HUES64 (cell line): Measurements from ENCODE around the gene TXNRD1.
A peak's percentile ranks its signal among the peaks of the same experiment; 100 is the strongest.
"Not testable (repeated sequence)": the region's sequence is repeated elsewhere in the genome, so short reads cannot be mapped to it uniquely, and the experiment has no call there.

ENCODE experiments used
- H3K27ac ChIP-seq: 2 replicates; pipeline ENCODE4 v1.7.0; 2013; ENCODE audit warnings: low read depth, low read length, inconsistent platforms
- H3K27me3 ChIP-seq: 2 replicates; pipeline ENCODE4 v1.6.1; 2013; ENCODE audit warnings: mild to moderate bottlenecking, low read length; ENCODE audit not compliant: insufficient read depth
- H3K36me3 ChIP-seq: 2 replicates; pipeline ENCODE4 v1.6.1; 2013; ENCODE audit warnings: mild to moderate bottlenecking, low read length; ENCODE audit not compliant: insufficient read depth
- H3K4me1 ChIP-seq: 2 replicates; pipeline ENCODE4 v1.6.1; 2013; ENCODE audit warnings: mild to moderate bottlenecking, low read length, moderate library complexity; ENCODE audit not compliant: insufficient read depth
- H3K4me3 ChIP-seq: 2 replicates; pipeline ENCODE4 v1.5.1; 2013; ENCODE audit warnings: mild to moderate bottlenecking, low read length, moderate library complexity
- H3K9ac ChIP-seq: 2 replicates; pipeline ENCODE4 v1.6.1; 2013; ENCODE audit warnings: mild to moderate bottlenecking, low read depth, low read length
- H3K9me3 ChIP-seq: 2 replicates; pipeline ENCODE4 v1.6.1; 2013; ENCODE audit warnings: low read depth, low read length; ENCODE audit not compliant: insufficient read depth
- WGBS: fragments of 150-250, 120-280 bp; methylation state at CpG from one replicate; pipeline ENCODE4 v1.1.7; 2013; ENCODE audit warnings: missing lambda C conversion rate; 5-methylcytosine and 5-hydroxymethylcytosine counted together

TXNRD1 gene

DNA sequence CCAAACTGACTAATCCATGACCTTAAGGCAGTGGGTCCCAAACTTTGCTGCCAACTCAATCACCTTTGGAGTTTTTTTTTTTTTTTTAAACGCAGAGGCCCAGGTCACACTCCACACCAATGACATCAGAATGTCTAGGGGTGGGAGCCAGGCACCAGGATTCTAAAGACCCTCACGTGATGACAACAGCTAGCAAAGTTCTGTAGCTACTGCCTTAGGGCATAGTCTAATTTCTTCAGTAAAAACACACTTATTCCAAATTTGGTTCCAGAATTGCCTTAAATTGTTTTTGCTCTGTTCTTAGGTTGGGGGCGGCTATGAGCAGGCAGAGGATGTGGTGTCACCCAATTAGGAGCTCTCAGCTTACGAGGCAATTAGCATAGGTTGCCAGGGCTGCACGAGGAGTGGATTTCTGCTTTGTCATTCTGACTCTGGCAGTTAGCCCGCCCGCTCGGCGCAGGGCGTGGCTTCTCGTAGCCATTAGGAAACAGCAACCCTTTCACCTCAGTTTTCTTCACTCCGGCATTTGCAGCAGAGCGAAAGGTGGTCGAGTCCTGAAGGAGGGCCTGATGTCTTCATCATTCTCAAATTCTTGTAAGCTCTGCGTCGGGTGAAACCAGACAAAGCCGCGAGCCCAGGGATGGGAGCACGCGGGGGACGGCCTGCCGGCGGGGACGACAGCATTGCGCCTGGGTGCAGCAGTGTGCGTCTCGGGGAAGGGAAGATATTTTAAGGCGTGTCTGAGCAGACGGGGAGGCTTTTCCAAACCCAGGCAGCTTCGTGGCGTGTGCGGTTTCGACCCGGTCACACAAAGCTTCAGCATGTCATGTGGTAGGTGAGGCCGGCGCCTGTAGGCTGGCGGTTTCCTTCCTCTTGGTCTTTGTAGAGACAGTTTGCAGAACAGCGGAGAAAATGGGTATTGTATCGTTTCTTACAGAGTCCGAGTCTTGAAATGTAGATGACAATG is 71.2 kb downstream of the TXNRD1 start:
- H3K4me1 ChIP-seq: peaks cover 17% of the 10 kb centered on the region
- WGBS: under 1% methylated on average over 40 of the region's 40 CpGs
- no peaks in the 10 kb centered on the region for H3K27me3 ChIP-seq
- H3K4me3 ChIP-seq: peak overlapping the region; percentile 80
- H3K36me3 ChIP-seq: peaks cover 11% of the 10 kb centered on the region
- peak overlapping the region; percentile 96 for H3K27ac ChIP-seq
- H3K9ac ChIP-seq: peak overlapping the region; percentile 93
- no peaks in the 10 kb centered on the region for H3K9me3 ChIP-seq

DNA sequence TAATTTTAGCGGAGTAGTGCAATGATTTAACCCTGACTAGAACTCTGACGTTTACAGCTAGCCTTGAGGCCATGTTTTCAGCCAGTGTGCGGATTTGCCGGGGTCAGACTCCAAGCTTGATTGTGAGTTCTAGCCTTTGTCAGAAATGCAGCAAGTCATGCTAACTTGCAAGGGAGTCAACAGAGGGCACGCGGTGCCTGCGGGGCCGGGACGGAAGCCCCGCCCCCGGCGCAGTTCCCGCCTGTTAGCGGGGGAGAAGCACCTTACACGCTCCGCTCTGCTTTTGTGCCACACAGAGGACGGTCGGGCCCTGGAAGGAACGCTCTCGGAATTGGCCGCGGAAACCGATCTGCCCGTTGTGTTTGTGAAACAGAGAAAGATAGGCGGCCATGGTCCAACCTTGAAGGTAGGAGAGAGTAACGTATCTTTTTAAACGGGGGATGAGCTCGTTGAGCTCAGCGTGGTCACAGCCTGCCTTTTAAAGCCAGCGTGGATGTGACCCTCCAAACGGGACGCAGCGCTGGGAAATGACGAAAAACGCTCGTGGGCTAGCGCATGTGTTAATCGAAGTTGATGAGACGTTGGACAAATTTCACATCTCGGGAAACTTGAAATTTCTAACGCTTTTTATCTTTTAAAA is 73.2 kb downstream of the TXNRD1 start:
- peaks cover 24% of the 10 kb centered on the region for H3K36me3 ChIP-seq
- under 1% methylated on average over 41 of the region's 41 CpGs for WGBS
- peaks cover 23% of the 10 kb centered on the region for H3K4me1 ChIP-seq
- peak overlapping the region; percentile 90 for H3K9ac ChIP-seq
- no peaks in the 10 kb centered on the region for H3K27me3 ChIP-seq
- H3K27ac ChIP-seq: peak overlapping the region; percentile 81
- peak overlapping the region; percentile 80 for H3K4me3 ChIP-seq
- no peaks in the 10 kb centered on the region for H3K9me3 ChIP-seq

DNA sequence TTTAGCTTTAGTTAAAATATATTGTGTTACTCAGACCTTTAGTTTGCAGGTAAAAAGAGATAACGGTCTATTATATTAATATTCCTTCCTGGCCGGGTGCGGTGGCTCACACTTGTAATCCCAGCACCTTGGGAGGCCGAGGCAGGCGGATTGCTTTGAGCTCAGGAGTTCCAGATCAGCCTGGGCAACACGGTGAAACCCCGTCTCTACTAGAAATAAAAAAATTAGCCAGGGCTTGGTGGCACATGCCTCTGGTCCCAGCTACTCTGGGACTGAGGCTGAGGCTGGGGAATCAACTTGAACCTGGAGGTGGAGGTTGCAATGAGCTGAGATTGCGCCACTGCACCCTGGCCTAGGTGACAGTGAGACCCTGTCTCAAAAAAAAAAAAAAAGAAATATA is 74.7 kb downstream of the TXNRD1 start:
- WGBS: 86% methylated on average over 7 of the region's 8 CpGs
- peaks cover 23% of the 10 kb centered on the region for H3K4me1 ChIP-seq
- no peak overlapping the region for H3K4me3 ChIP-seq
- no peaks in the 10 kb centered on the region for H3K27me3 ChIP-seq
- H3K27ac ChIP-seq: no peak overlapping the region
- peaks cover 36% of the 10 kb centered on the region for H3K36me3 ChIP-seq
- no peaks in the 10 kb centered on the region for H3K9me3 ChIP-seq
- H3K9ac ChIP-seq: no peak overlapping the region

DNA sequence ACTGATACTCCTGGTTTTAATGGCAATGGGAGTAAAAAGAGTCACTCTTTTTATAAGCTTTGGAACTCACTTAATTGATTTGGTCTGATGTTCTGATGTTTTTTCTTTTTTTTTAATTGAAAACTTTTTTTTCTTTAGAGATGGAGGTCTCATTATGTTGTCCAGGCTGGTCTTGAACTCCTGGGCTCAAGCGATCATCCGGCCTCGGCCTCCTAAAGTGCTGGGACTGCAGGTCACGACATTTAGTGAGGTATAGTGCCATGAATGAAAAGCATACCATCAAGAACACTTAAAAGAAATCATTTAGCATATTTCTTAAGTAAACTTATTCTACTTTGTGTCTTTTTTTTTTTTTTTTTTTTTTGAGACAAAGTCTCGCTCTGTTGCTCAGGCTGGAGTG is 75.3 kb downstream of the TXNRD1 start:
- Histone ChIP-seq H3K9me3 (no peaks in the 10 kb centered on the region), H3K4me1 (peaks cover 20% of the 10 kb centered on the region), H3K4me3 (no peak overlapping the region), H3K36me3 (peaks cover 41% of the 10 kb centered on the region), H3K27me3 (no peaks in the 10 kb centered on the region), H3K27ac (no peak overlapping the region), H3K9ac (no peak overlapping the region)
- WGBS: 98% methylated on average over 4 of the region's 5 CpGs

DNA sequence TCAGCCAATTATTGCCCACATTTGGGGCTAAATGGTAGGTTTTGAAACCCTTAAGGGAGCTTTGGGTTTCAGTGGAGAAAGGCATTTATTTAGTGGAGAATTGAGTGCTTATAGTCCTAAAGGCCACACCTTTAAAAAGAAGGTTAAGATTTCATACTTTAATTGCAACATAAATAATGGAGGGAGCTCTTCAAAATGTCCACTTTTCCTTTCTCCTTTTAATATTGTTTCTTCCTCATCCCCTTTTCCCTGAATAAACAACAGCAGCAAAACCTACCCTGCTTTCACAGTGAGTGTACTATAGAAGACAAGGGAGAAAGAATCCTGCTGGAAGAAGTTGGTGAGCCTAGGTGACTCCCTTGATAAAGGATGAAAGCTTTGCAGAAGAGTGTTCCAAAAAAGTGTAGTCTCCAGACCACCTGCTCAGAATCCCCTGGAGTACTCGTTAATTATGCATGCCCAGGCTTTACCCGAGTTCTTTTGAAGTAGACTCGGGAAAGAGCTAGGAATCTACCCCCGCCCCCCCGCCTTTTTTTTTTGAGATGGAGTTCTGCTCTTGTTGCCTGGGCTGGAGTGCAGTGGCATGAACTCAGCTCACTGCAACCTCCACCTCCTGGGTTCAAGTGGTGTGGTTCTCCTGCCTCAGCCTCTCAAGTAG is 76.4 kb downstream of the TXNRD1 start:
- Histone ChIP-seq H3K9ac (no peak overlapping the region), H3K27me3 (no peaks in the 10 kb centered on the region), H3K27ac (no peak overlapping the region), H3K4me1 (peaks cover 13% of the 10 kb centered on the region), H3K36me3 (peaks cover 51% of the 10 kb centered on the region), H3K4me3 (no peak overlapping the region), H3K9me3 (no peaks in the 10 kb centered on the region)
- whole genome bisulfite sequencing: 42% methylated on average over 5 of the region's 5 CpGs

DNA sequence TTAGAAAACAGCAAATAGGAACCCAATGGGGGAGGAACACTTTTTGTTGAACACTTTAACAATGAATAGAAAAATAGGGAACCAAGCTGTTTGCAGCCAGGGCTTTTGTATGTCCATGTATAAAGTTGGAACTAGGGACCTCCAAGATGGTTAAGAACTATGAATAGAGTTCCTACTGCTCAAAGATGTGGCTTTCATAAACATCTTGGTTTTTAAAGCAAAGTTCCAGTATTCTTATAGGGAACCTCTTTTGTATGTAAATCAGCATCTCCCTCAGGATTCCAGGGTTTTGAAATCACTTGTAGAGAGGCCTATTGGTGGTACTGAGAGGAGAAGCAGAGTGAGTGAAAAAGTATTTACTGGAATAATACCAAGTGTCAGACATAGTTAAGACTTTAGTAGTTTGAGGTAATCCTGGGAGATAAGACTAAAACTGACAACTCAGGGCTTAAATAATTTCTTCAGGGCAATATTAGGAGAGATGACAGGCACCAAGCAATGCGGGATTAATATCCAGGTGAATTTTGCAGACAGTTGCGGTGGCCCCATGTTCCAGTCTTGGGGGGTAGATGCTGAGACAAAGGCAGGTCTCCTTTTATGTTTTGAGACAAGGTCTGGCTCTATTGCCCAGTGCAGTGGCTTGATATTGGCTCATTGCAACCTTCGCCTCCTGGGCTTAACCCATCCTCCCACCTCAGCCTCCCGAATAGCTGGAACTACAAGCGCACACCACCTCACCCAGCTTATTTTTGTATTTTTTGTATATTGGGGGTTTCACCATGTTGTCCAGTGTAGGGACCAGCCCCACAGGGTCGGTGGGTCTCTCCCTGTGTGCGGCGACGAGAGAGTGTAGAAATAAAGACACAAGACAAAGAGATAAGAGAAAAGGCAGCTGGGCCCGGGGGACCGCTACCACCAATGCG is 77.6 kb downstream of the TXNRD1 start:
- Histone ChIP-seq H3K4me3 (no peak overlapping the region), H3K9ac (no peak overlapping the region), H3K27me3 (no peaks in the 10 kb centered on the region), H3K9me3 (no peaks in the 10 kb centered on the region), H3K4me1 (peaks cover 13% of the 10 kb centered on the region), H3K36me3 (peaks cover 60% of the 10 kb centered on the region), H3K27ac (no peak overlapping the region)
- WGBS: 96% methylated on average over 11 of the region's 12 CpGs

DNA sequence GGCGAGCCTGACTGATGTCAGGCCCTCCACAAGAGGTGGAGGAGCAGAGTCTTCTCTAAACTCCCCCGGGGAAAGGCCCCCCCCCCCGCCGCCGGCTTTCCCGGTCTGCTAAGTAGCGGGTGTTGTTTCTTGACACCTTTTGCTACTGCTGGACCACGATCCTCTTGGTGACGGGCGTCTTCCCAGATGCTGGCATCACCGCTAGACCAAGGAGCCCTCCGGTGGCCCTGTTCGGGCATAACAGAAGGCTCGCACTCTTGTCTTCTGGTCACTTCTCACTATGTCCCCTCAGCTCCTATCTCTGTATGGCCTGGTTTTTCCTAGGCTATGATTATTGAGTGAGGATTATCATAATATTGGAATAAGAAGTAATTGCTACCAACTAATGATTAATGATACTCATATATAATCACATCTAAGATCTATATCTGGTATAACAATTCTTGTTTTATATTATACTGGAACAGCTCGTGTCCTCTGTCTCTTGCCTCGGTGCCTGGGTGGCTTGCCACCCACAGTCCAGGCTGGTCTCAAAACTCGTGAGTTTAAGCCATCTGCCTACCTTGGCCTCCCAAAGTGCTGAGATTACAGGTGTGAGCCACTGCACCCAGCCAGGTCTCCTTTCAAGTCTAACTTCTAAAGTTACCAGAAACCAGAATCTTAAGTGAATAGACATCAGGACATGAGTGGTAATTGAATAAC is 78.7 kb downstream of the TXNRD1 start:
- H3K4me3 ChIP-seq, H3K27ac ChIP-seq, H3K27me3 ChIP-seq, H3K9ac ChIP-seq, H3K9me3 ChIP-seq: not testable (repeated sequence)
- Histone ChIP-seq H3K36me3 (peaks cover 70% of the 10 kb centered on the region), H3K4me1 (peaks cover 12% of the 10 kb centered on the region)
- 72% methylated on average over 16 of the region's 17 CpGs for WGBS

DNA sequence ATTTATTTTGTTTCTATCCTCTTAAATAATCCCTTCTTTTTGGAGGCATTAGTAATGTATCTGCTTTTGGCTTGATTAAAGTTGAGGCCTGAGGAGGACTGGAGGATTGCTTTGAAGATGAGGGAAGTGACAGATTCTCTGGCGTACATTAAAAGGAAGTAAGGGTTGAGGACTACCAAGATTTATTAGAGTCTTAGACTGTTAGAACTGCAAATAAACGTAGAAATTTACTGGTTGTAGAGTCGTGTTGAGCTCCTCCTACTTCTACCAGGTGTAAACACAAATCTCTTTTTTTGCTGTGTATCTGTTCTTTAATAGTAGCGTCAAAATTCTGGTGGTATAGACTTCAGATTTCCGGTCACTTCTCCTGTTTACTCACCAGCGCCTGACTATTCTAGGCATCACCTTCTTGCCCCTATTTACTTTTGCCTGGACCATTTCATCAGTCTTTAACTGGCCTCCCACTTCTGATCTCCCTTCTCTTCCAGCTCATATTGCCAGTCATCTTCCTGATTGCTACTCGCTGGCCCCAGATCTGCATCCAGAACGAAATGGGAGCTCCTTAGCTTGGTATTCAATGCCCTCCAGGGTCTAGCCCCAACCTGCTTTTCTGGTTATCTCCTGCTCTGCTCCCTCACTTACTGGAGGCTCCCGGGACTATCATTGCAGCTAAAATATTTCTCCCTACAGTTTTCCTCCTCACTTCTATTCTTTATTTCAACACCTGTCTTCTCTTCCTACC is 79.5 kb downstream of the TXNRD1 start:
- Histone ChIP-seq H3K4me1 (peaks cover 9% of the 10 kb centered on the region; the same call in 1 of the 2 replicates), H3K4me3 (no peak overlapping the region), H3K27me3 (no peaks in the 10 kb centered on the region), H3K36me3 (peaks cover 70% of the 10 kb centered on the region), H3K9ac (no peak overlapping the region), H3K27ac (no peak overlapping the region; the same call in 1 of the 2 replicates), H3K9me3 (no peaks in the 10 kb centered on the region)
- 92% methylated on average over 9 of the region's 9 CpGs for WGBS

DNA sequence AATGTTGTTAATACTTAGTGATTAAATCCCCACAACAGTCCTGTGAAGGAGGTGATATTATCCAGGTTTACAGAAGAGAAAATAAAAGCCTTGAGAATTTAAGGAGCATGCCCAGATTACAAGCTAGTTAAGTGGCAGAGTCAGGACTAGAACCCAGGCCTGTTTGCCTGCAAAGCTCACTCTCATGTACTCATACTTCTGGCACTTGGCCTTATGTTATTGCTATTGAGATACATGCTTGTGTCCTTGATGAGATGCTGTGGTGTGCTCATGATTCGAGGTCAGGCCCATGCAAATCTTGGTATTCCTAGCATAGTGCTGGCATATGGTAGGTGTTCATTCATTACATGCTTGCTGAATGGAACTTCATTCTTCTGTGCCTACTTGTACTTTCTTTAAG is 80.4 kb downstream of the TXNRD1 start:
- Histone ChIP-seq H3K4me1 (peaks cover 9% of the 10 kb centered on the region; the same call in 1 of the 2 replicates), H3K4me3 (no peak overlapping the region), H3K9me3 (no peaks in the 10 kb centered on the region), H3K27me3 (no peaks in the 10 kb centered on the region), H3K27ac (no peak overlapping the region), H3K36me3 (peaks cover 73% of the 10 kb centered on the region), H3K9ac (no peak overlapping the region)
- WGBS: 95% methylated on average over 1 of the region's 1 CpG
